HepG2 (cell line): ENCODE data around the gene PRDM15. TPM values are rescaled to one million over a fixed set of nuclear protein-coding genes. Genes with fewer than 3 reads are reported as not detected.

ENCODE experiments used
- ETV6 ChIP-seq: sonication (generic); formaldehyde crosslinking; conservative IDR thresholded peaks from 2 replicates; pipeline ENCODE4 v1.4.0; 2020; ENCODE audit warnings: missing genetic modification reagents
- FOXK2 ChIP-seq: fragments of 450-650 bp; IDR thresholded peaks from 2 replicates; pipeline ENCODE4 v1.6.1; 2016
- MEIS2 ChIP-seq: sonication (generic); formaldehyde crosslinking; IDR thresholded peaks from 2 replicates; pipeline ENCODE4 v1.9.0; 2021; ENCODE audit warnings: mild to moderate bottlenecking, missing genetic modification reagents
- NFYB ChIP-seq: sonication (generic); formaldehyde crosslinking; IDR thresholded peaks from 2 replicates; pipeline ENCODE4 v1.4.0; 2020; ENCODE audit warnings: missing genetic modification reagents
- NR1H2 ChIP-seq: sonication (generic); formaldehyde crosslinking; IDR thresholded peaks from 2 replicates; pipeline ENCODE4 v1.8.1; 2022; ENCODE audit warnings: low read depth, missing genetic modification reagents, borderline replicate concordance
- PPARG ChIP-seq: conservative IDR thresholded peaks from 2 replicates; pipeline ENCODE4 v1.6.1; 2016; ENCODE audit warnings: missing biosample characterization, missing genetic modification reagents
- RERE ChIP-seq: IDR thresholded peaks from 2 replicates; pipeline ENCODE4 v1.6.1; 2016; ENCODE audit warnings: low read depth, missing genetic modification reagents, missing compliant biosample characterization
- TAF15 ChIP-seq: fragments of 200-400 bp; formaldehyde crosslinking; IDR thresholded peaks from one replicate; pipeline ENCODE4 v1.6.1; 2018; ENCODE audit warnings: mild to moderate bottlenecking, low read depth, low read length; ENCODE audit not compliant: poor library complexity, severe bottlenecking
- ZFAT ChIP-seq: sonication (generic); formaldehyde crosslinking; conservative IDR thresholded peaks from 2 replicates; pipeline ENCODE4 v1.8.1; 2023; ENCODE audit warnings: missing genetic modification reagents, inconsistent platforms
- ZNF138 ChIP-seq: sonication (generic); formaldehyde crosslinking; IDR thresholded peaks from 2 replicates; pipeline ENCODE4 v1.5.0; 2020; ENCODE audit warnings: mild to moderate bottlenecking, low read depth, missing genetic modification reagents
- ZNF207 ChIP-seq: fragments of 450-650 bp; IDR thresholded peaks from 2 replicates; pipeline ENCODE4 v1.6.1; 2016; ENCODE audit warnings: antibody characterized with exemption, borderline replicate concordance
- ZNF33B ChIP-seq: sonication (generic); formaldehyde crosslinking; IDR thresholded peaks from 2 replicates; pipeline ENCODE4 v1.5.1; 2020; ENCODE audit warnings: mild to moderate bottlenecking, missing genetic modification reagents
- ZNF432 ChIP-seq: sonication (generic); formaldehyde crosslinking; IDR thresholded peaks from 2 replicates; pipeline ENCODE4 v1.5.0; 2020; ENCODE audit warnings: missing genetic modification reagents, mild to moderate bottlenecking, borderline replicate concordance
- ZNF660 ChIP-seq: sonication (generic); formaldehyde crosslinking; IDR thresholded peaks from 2 replicates; pipeline ENCODE4 v1.5.1; 2020; ENCODE audit warnings: mild to moderate bottlenecking, low read depth, missing genetic modification reagents, borderline replicate concordance
- ZNF761 ChIP-seq: sonication (generic); formaldehyde crosslinking; conservative IDR thresholded peaks from 2 replicates; pipeline ENCODE4 v1.4.0; 2020; ENCODE audit warnings: mild to moderate bottlenecking, missing genetic modification reagents
- ZNF841 ChIP-seq: sonication (generic); formaldehyde crosslinking; IDR thresholded peaks from 2 replicates; pipeline ENCODE4 v1.8.1; 2023; ENCODE audit warnings: missing genetic modification reagents, borderline replicate concordance
- polyA plus RNA-seq, 8 experiments: library from polyadenylated mRNA; depleted of rRNA in 3 of 8; stranded (reverse) in 7 of 8; unstranded in 1 of 8; fragments of >200 nt; fragmentation: Illumina TruSeq in 4 of 8; extraction: Trizol in 4 of 8; gene quantifications; 2 replicates each; pipeline versions ENCODE4 v1.2.1 to v1.2.3, GENCODE V29; 2011 to 2016; ENCODE audit warnings: low read depth in 4 of 8, missing spikeins in 1 of 8, mixed read lengths in 1 of 8; ENCODE audit not compliant: insufficient read depth in 1 of 8
- total RNA-seq, 5 experiments: library from RNA; depleted of rRNA; stranded (reverse); fragments of >200 nt; fragmentation: Illumina TruSeq; extraction: Trizol; gene quantifications; 2 replicates each; pipeline ENCODE4 v1.2.3, GENCODE V29; 2016; ENCODE audit warnings: low read depth in 1 of 5
- TF ChIP-seq, protein P1 (sequence below): sonication (generic); formaldehyde crosslinking; IDR thresholded peaks from 2 replicates; pipeline ENCODE4 v1.9.0; 2022; ENCODE audit warnings: low read depth, missing genetic modification reagents
- TF ChIP-seq, protein P2 (sequence below): sonication (generic); formaldehyde crosslinking; IDR thresholded peaks from 2 replicates; pipeline ENCODE4 v1.5.0; 2020; ENCODE audit warnings: missing genetic modification reagents, mild to moderate bottlenecking, borderline replicate concordance
- TF ChIP-seq, protein P3 (sequence below): sonication (generic); formaldehyde crosslinking; IDR thresholded peaks from 2 replicates; pipeline ENCODE4 v1.8.0; 2022; ENCODE audit warnings: mild to moderate bottlenecking, missing genetic modification reagents, moderate library complexity
- TF ChIP-seq, protein P4 (sequence below): IDR thresholded peaks from 2 replicates; pipeline ENCODE4 v1.6.1; 2016
- TF ChIP-seq, protein P5 (sequence below): sonication (generic); formaldehyde crosslinking; IDR thresholded peaks from 2 replicates; pipeline ENCODE4 v1.5.0; 2020; ENCODE audit warnings: missing genetic modification reagents

The PRDM15 gene
- total and polyA plus RNA-seq, 2 of the 13 experiments (the other 11 are each of a cell fraction or from before 2014, with no cell fraction given), result 4.0 to 6.9 TPM

GRCh38 chr21:41926117-41926806 is 47.1 kb upstream of the PRDM15 start (continued):
- TF ChIP-seq, protein P1, sequence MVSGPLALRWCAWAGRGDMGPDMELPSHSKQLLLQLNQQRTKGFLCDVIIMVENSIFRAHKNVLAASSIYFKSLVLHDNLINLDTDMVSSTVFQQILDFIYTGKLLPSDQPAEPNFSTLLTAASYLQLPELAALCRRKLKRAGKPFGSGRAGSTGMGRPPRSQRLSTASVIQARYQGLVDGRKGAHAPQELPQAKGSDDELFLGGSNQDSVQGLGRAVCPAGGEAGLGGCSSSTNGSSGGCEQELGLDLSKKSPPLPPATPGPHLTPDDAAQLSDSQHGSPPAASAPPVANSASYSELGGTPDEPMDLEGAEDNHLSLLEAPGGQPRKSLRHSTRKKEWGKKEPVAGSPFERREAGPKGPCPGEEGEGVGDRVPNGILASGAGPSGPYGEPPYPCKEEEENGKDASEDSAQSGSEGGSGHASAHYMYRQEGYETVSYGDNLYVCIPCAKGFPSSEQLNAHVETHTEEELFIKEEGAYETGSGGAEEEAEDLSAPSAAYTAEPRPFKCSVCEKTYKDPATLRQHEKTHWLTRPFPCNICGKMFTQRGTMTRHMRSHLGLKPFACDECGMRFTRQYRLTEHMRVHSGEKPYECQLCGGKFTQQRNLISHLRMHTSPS, result no peak
- TF ChIP-seq ZNF841 (CRISPR knock-in tag) (no peak), ZNF761 (CRISPR knock-in tag) (no peak), NR1H2 (CRISPR knock-in tag) (no peak), RERE (no peak), NFYB (no peak), ZNF207 (no peak), ETV6 (CRISPR knock-in tag) (no peak), TAF15 (no peak), FOXK2 (no peak), ZNF138 (no peak), ZFAT (CRISPR knock-in tag) (no peak), ZNF432 (CRISPR knock-in tag) (no peak), MEIS2 (CRISPR knock-in tag) (no peak), ZNF33B (CRISPR knock-in tag) (no peak), PPARG (CRISPR knock-in tag) (no peak), ZNF660 (CRISPR knock-in tag) (no peak)
- TF ChIP-seq, protein P2, sequence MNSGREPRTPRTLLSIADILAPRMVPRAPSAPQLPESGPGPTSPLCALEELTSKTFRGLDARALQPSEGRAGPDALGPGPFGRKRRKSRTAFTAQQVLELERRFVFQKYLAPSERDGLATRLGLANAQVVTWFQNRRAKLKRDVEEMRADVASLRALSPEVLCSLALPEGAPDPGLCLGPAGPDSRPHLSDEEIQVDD (CRISPR knock-in tag), result no peak
- TF ChIP-seq, protein P3, sequence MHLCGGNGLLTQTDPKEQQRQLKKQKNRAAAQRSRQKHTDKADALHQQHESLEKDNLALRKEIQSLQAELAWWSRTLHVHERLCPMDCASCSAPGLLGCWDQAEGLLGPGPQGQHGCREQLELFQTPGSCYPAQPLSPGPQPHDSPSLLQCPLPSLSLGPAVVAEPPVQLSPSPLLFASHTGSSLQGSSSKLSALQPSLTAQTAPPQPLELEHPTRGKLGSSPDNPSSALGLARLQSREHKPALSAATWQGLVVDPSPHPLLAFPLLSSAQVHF (CRISPR knock-in tag), result no peak
- TF ChIP-seq, protein P4, sequence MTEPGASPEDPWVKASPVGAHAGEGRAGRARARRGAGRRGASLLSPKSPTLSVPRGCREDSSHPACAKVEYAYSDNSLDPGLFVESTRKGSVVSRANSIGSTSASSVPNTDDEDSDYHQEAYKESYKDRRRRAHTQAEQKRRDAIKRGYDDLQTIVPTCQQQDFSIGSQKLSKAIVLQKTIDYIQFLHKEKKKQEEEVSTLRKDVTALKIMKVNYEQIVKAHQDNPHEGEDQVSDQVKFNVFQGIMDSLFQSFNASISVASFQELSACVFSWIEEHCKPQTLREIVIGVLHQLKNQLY (CRISPR knock-in tag), result no peak
- TF ChIP-seq, protein P5, sequence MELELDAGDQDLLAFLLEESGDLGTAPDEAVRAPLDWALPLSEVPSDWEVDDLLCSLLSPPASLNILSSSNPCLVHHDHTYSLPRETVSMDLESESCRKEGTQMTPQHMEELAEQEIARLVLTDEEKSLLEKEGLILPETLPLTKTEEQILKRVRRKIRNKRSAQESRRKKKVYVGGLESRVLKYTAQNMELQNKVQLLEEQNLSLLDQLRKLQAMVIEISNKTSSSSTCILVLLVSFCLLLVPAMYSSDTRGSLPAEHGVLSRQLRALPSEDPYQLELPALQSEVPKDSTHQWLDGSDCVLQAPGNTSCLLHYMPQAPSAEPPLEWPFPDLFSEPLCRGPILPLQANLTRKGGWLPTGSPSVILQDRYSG (CRISPR knock-in tag), result no peak
